OCI-LY1 (cell line): Measurements from ENCODE around the gene NEURL1.

Experiments used
- CTCF ChIP-seq: fragments of 200-600 bp; sonication (generic), shearing (Covaris generic); IDR thresholded peaks from 2 replicates; pipeline ENCODE4 v1.5.1; 2017; ENCODE audit warnings: mild to moderate bottlenecking, antibody characterized with exemption, low read length, moderate library complexity, mixed read lengths
- EZH2 ChIP-seq: fragments of 200-600 bp; sonication (generic), shearing (Covaris generic); IDR thresholded peaks from 2 replicates; pipeline ENCODE4 v1.8.0; 2017; ENCODE audit warnings: borderline replicate concordance, mixed run types, mild to moderate bottlenecking, antibody characterized with exemption, low read length, moderate library complexity, mixed read lengths

- no peak for TF ChIP-seq CTCF
- TF ChIP-seq EZH2, result no peak
Measured at GRCh38 chr10:103613616-103614015, 120.1 kb downstream of the NEURL1 start.
